ENCODE results near the gene FAF1. TPM values are rescaled to one million over a fixed set of nuclear protein-coding genes. Genes with fewer than 3 reads are reported as not detected.

FAF1 gene
- total RNA-seq, 2 experiments from 2014 or later, result 42.3 to 114 TPM

GRCh38 chr1:50851034-50851433, 109.0 kb downstream of the FAF1 start:
- no peak for DNase-seq (ENCODE audit: low spot score)
- no peak overlapping the region for H2AFZ ChIP-seq (ENCODE audit: low read length)
- no peaks in the 10 kb centered on the region for H3K9me2 ChIP-seq (ENCODE audit: insufficient read depth, low read length)
- no peak overlapping the region for H3K4me3 ChIP-seq (ENCODE audit: low read depth, low read length, poor library complexity, severe bottlenecking)
- POLR2A ChIA-PET, result interaction anchor here (0.6 to 0.7 kb wide), 2 partner anchors 212 to 267 kb away, joined by 3 to 6 read pairs; no protein-coding TSS in a partner anchor
- no peak overlapping the region for H3K27ac ChIP-seq (ENCODE audit: low read depth, low read length, poor library complexity, severe bottlenecking)
- H3K4me2 ChIP-seq (ENCODE audit: low read length), result no peak overlapping the region
- intact Hi-C loops (cut with micrococcal nuclease; ENCODE audit: unreplicated experiment), result no loop called here
- H3K4me1 ChIP-seq (ENCODE audit: insufficient read depth, low read length, poor library complexity, severe bottlenecking), result no peaks in the 10 kb centered on the region
- BruUV-seq (replicated peaks), result no TSS peak
- H3K79me2 ChIP-seq (ENCODE audit: insufficient read depth, low read depth, low read length), result peaks cover 10% of the 10 kb centered on the region; the same call in 1 of the 2 replicates
- peaks cover 11% of the 10 kb centered on the region; the same call in 1 of the 2 replicates for H3K9me3 ChIP-seq (ENCODE audit: low read length)
- no peak for TF ChIP-seq EZH2phosphoT487 (IDR thresholded peaks at IDR 0.05; ENCODE audit: borderline replicate concordance, low read depth, low read length)
- TF ChIP-seq CTCF (conservative IDR thresholded peaks at IDR 0.05; ENCODE audit: low read length), result no peak
- peaks cover 15% of the 10 kb centered on the region for H3K36me3 ChIP-seq (ENCODE audit: insufficient read depth, low read length)
- H4K20me1 ChIP-seq (ENCODE audit: insufficient read depth, low read length), result no peaks in the 10 kb centered on the region; the same call in 1 of the 2 replicates
- CTCF ChIA-PET (ENCODE audit: unreplicated experiment), result no interaction called here

GRCh38 chr1:50847303-50847702, 112.8 kb downstream of the FAF1 start:
- intact Hi-C loops (cut with micrococcal nuclease; ENCODE audit: unreplicated experiment), result no loop called here

More at GRCh38 chr1:50847303-50847702, 112.8 kb downstream of the FAF1 start:
- no peak overlapping the region for H2AFZ ChIP-seq (ENCODE audit: low read length)
- CTCF ChIA-PET (ENCODE audit: unreplicated experiment), result no interaction called here
- no peaks in the 10 kb centered on the region for H3K4me1 ChIP-seq (ENCODE audit: insufficient read depth, low read length, poor library complexity, severe bottlenecking)
- H3K9me2 ChIP-seq (ENCODE audit: insufficient read depth, low read length), result no peaks in the 10 kb centered on the region
- no peak for DNase-seq (ENCODE audit: low spot score)
- H3K27ac ChIP-seq (ENCODE audit: low read depth, low read length, poor library complexity, severe bottlenecking), result no peak overlapping the region
- peaks cover 11% of the 10 kb centered on the region; the same call in 1 of the 2 replicates for H3K9me3 ChIP-seq (ENCODE audit: low read length)
- H3K36me3 ChIP-seq (ENCODE audit: insufficient read depth, low read length), result peaks cover 11% of the 10 kb centered on the region
- POLR2A ChIA-PET, result no interaction called here
- no TSS peak for BruUV-seq (replicated peaks)
- TF ChIP-seq EZH2phosphoT487 (IDR thresholded peaks at IDR 0.05; ENCODE audit: borderline replicate concordance, low read depth, low read length), result no peak
- TF ChIP-seq CTCF (conservative IDR thresholded peaks at IDR 0.05; ENCODE audit: low read length), result no peak
- H3K4me3 ChIP-seq (ENCODE audit: low read depth, low read length, poor library complexity, severe bottlenecking), result no peak overlapping the region
- no peak overlapping the region for H3K4me2 ChIP-seq (ENCODE audit: low read length)
- H3K79me2 ChIP-seq (ENCODE audit: insufficient read depth, low read depth, low read length), result peaks cover 20% of the 10 kb centered on the region; the same call in 1 of the 2 replicates
- H4K20me1 ChIP-seq (ENCODE audit: insufficient read depth, low read length), result no peaks in the 10 kb centered on the region

All from OCI-LY7 (cell line).